ENCODE measurements around the gene ADPRH. TPM values are rescaled to one million over a fixed set of nuclear protein-coding genes. Genes with fewer than 3 reads are reported as not detected.

Gene ADPRH
- total and polyA plus RNA-seq, 2 experiments from 2014 or later: 3.6 to 4.8 TPM

DNA sequence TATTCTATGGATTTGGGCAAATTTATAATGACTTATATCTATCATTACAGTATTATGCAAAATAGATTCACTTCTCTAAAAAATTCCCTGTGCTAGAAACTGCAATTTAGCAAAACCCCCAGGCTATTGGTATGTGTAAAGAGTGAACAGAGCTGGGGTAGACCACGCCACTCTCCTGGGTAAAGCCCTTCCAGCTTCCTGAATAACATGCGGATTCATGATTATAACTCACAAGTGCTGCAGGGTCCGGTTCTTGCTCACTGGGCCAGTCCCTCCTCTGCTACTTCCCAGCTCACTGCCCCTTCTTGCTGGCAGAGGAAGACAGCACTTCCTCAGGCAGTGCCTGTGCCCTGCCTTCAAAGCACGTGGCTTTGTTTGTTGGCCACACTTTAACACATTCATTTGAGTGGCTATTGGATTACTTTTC lies 24.0 kb upstream of the ADPRH start:
- H3K36me3 ChIP-seq: no peaks in the 10 kb centered on the region
- TF ChIP-seq, protein P1, sequence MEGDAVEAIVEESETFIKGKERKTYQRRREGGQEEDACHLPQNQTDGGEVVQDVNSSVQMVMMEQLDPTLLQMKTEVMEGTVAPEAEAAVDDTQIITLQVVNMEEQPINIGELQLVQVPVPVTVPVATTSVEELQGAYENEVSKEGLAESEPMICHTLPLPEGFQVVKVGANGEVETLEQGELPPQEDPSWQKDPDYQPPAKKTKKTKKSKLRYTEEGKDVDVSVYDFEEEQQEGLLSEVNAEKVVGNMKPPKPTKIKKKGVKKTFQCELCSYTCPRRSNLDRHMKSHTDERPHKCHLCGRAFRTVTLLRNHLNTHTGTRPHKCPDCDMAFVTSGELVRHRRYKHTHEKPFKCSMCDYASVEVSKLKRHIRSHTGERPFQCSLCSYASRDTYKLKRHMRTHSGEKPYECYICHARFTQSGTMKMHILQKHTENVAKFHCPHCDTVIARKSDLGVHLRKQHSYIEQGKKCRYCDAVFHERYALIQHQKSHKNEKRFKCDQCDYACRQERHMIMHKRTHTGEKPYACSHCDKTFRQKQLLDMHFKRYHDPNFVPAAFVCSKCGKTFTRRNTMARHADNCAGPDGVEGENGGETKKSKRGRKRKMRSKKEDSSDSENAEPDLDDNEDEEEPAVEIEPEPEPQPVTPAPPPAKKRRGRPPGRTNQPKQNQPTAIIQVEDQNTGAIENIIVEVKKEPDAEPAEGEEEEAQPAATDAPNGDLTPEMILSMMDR (IDR thresholded peaks at IDR 0.05; ENCODE audit: low read depth, low read length): no peak

DNA sequence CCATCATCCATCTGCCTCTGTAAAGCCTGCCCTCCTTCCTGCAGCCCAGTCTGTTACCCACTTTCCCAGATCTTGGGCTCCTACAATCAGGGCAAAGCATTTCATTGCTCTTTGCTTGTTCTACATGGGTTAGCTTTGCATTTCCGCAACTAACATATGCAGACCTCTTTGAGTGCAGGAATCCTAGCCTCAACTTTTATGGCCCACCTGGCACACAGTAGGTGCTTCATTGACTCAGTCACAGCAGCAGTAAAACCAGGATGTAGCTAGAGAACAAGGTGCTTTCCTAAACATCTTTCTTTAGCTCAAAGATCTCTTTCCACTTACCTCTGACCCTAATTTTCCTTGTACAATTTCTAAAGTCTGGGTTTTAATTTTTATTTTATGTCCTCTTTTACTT lies 23.4 kb upstream of the ADPRH start:
- H3K27me3 ChIP-seq: no peaks in the 10 kb centered on the region
- no peaks in the 10 kb centered on the region for H3K4me1 ChIP-seq (ENCODE audit: low read depth)
- TF ChIP-seq, protein P1 (IDR thresholded peaks at IDR 0.05; ENCODE audit: low read depth, low read length): no peak
- no peaks in the 10 kb centered on the region for H3K9me3 ChIP-seq (ENCODE audit: low read depth)
- no peak overlapping the region for H3K4me3 ChIP-seq
- no peak for DNase-seq (ENCODE audit: low read depth in 1 of 2, low spot score in 1 of 2)
- H3K27ac ChIP-seq: no peak overlapping the region
- H3K36me3 ChIP-seq: no peaks in the 10 kb centered on the region

More for the DNA sequence above, 24.0 kb upstream of the ADPRH start:
- H3K27me3 ChIP-seq: no peaks in the 10 kb centered on the region
- no peaks in the 10 kb centered on the region for H3K4me1 ChIP-seq (ENCODE audit: low read depth)
- H3K4me3 ChIP-seq: no peak overlapping the region
- H3K27ac ChIP-seq: no peak overlapping the region
- no peak for DNase-seq (ENCODE audit: low read depth in 1 of 2, low spot score in 1 of 2)
- no peaks in the 10 kb centered on the region for H3K9me3 ChIP-seq (ENCODE audit: low read depth)

DNA sequence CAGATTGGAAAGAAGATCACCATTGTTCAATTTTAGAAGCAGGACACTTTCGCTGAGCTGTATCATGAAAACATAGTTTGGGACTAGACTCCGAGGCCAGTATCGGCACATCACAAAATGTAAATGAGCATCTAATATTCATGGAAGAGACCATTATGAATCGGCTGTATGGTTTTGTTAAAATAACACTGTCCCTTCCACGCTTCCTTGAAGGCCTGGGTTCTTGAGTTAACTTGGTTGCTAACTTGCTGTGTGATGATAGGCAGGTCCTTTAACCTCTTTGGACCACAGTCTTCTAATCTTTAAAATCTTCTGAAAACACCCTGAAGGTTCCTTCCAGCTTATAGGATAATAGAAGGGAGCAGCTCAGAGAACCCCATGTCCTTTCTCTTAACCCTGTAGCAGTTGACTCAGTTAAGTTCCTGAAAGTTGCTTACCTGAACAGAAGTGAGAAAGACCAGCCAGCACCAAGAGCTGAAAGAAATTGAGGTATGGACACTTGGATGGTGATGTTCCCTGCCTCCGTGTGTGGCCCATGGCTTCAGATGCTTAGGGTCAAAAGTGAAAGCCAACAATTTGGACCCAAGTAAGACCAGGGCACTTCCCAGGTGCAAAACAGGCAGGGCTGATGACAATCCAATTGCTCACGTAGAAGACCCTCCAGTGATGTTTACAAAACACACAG lies 22.0 kb upstream of the ADPRH start:
- no peak for DNase-seq (ENCODE audit: low read depth in 1 of 2, low spot score in 1 of 2)

DNA sequence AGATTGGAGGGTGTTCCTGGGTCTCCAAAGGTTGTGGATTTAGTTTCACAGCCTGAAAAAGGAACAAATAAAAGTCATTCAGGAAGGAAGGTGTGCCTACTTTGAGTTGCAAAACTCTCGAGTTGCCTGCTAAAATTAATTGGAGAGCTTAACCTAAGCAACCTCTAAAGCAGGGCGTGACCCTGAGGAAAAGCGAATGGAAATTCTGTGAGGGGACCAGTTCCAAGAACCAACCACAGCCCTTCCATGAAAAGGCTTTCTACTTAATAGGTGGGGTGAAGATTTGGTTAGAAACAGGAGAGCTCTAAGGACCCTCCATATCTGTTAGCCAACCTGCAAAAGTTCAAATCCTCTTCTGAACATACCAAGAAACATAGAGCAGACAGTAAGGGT lies 21.4 kb upstream of the ADPRH start:
- Histone ChIP-seq H3K4me3 (no peak overlapping the region), H3K36me3 (no peaks in the 10 kb centered on the region), H3K27ac (no peak overlapping the region), H3K4me1 (ENCODE audit: low read depth) (peaks cover 4% of the 10 kb centered on the region), H3K27me3 (no peaks in the 10 kb centered on the region), H3K9me3 (ENCODE audit: low read depth) (no peaks in the 10 kb centered on the region)
- TF ChIP-seq, protein P1 (IDR thresholded peaks at IDR 0.05; ENCODE audit: low read depth, low read length): no peak
- no peak for DNase-seq (ENCODE audit: low read depth in 1 of 2, low spot score in 1 of 2)

More for the DNA sequence above, 22.0 kb upstream of the ADPRH start:
- H3K36me3 ChIP-seq: no peaks in the 10 kb centered on the region
- H3K4me3 ChIP-seq: no peak overlapping the region
- TF ChIP-seq, protein P1 (IDR thresholded peaks at IDR 0.05; ENCODE audit: low read depth, low read length): no peak
- H3K9me3 ChIP-seq (ENCODE audit: low read depth): no peaks in the 10 kb centered on the region
- H3K27me3 ChIP-seq: no peaks in the 10 kb centered on the region
- peaks cover under 1% of the 10 kb centered on the region for H3K4me1 ChIP-seq (ENCODE audit: low read depth)
- no peak overlapping the region for H3K27ac ChIP-seq

DNA sequence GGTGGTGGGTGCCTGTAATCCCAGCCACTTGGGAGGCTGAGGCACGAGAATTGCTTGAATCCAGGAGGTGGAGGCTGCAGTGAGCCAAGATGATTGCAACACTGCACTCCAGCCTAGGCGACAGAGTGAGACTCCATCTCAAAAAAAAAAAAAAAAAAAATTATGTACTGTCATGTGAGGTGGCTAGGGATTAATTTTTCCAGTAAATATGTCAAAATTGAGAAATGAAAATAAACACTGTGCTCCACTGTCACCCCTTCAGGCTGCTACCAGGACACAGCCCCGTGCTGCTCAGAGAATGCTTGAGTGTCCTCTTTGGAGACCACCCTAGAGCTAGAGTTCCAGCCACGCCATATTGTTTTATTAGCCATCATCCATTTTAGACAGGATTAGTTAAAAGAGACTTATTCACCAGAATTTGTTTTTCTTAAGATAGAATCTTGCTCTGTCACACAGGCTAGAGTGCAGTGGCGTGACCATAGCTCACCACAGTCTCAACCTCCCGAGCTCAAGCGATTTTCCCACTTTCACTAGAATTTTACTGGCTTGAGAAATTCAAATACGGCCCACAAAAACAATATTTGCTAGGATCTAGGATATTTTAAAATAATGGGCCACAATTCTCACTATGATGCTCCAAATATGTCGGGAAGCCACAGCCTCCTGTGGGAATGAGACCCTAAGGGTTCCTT lies 20.5 kb upstream of the ADPRH start:
- Histone ChIP-seq H3K4me3 (no peak overlapping the region), H3K27me3 (no peaks in the 10 kb centered on the region), H3K9me3 (ENCODE audit: low read depth) (no peaks in the 10 kb centered on the region), H3K36me3 (no peaks in the 10 kb centered on the region), H3K4me1 (ENCODE audit: low read depth) (peaks cover 4% of the 10 kb centered on the region), H3K27ac (no peak overlapping the region)
- TF ChIP-seq, protein P1 (IDR thresholded peaks at IDR 0.05; ENCODE audit: low read depth, low read length): no peak
- no peak for DNase-seq (ENCODE audit: low read depth in 1 of 2, low spot score in 1 of 2)
